H9 (cell line): ENCODE measurements around the gene MMP15. TPM values are rescaled to one million over a fixed set of nuclear protein-coding genes. Genes with fewer than 3 reads are reported as not detected.

Experiments used
- DNase-seq: peaks from one replicate; pipeline ENCODE4 v3.0.0-alpha.2; 2017
- H2AFZ ChIP-seq: one replicate; pipeline ENCODE4 v1.6.1; 2013; ENCODE audit warnings: mild to moderate bottlenecking, low read length, control low read depth, moderate library complexity
- H2AK5ac ChIP-seq: 2 replicates; pipeline ENCODE4 v1.6.1; 2013; ENCODE audit warnings: low read length, control low read depth, mixed read lengths; ENCODE audit not compliant: insufficient read length
- H2BK120ac ChIP-seq: one replicate; pipeline ENCODE4 v1.6.1; 2013; ENCODE audit warnings: low read depth, mild to moderate bottlenecking, low read length, control low read depth, inconsistent platforms; ENCODE audit not compliant: poor library complexity, severe bottlenecking
- H2BK12ac ChIP-seq: 2 replicates; pipeline ENCODE4 v1.6.1; 2013; ENCODE audit warnings: low read length, control low read depth, mixed read lengths, low read depth; ENCODE audit not compliant: insufficient read length
- H2BK15ac ChIP-seq: 2 replicates; pipeline ENCODE4 v1.6.1; 2013; ENCODE audit warnings: low read depth, low read length, control low read depth
- H2BK20ac ChIP-seq: one replicate; pipeline ENCODE4 v1.6.1; 2013; ENCODE audit warnings: low read depth, mild to moderate bottlenecking, low read length, control low read depth, inconsistent platforms; ENCODE audit not compliant: poor library complexity, severe bottlenecking
- H2BK5ac ChIP-seq: 2 replicates; pipeline ENCODE4 v1.6.1; 2013; ENCODE audit warnings: low read length, control low read depth, mixed read lengths; ENCODE audit not compliant: insufficient read length
- H3K14ac ChIP-seq: 2 replicates; pipeline ENCODE4 v1.6.1; 2013; ENCODE audit warnings: low read length, control low read depth; ENCODE audit not compliant: insufficient read depth
- H3K18ac ChIP-seq: 2 replicates; pipeline ENCODE4 v1.6.1; 2013; ENCODE audit warnings: low read depth, mild to moderate bottlenecking, mixed read lengths, low read length, control low read depth; ENCODE audit not compliant: insufficient read length
- H3K23ac ChIP-seq: 2 replicates; pipeline ENCODE4 v1.6.1; 2013; ENCODE audit warnings: low read length, control low read depth, mixed read lengths, low read depth; ENCODE audit not compliant: insufficient read length
- H3K23me2 ChIP-seq: 2 replicates; pipeline ENCODE4 v1.6.1; 2013; ENCODE audit warnings: low read depth, mild to moderate bottlenecking, mixed read lengths, low read length, control low read depth; ENCODE audit not compliant: insufficient read length, poor library complexity, severe bottlenecking
- H3K27ac ChIP-seq: 2 replicates; pipeline ENCODE4 v1.5.1; 2013; ENCODE audit warnings: low read length, control low read depth, mixed read lengths, low read depth; ENCODE audit not compliant: insufficient read length
- H3K27me3 ChIP-seq: 2 replicates; pipeline ENCODE4 v1.6.1; 2013; ENCODE audit warnings: low read length, control low read depth, inconsistent platforms; ENCODE audit not compliant: insufficient read depth
- H3K4ac ChIP-seq: 2 replicates; pipeline ENCODE4 v1.6.1; 2013; ENCODE audit warnings: low read depth, mild to moderate bottlenecking, control low read depth, inconsistent platforms, low read length, moderate library complexity
- H3K4me1 ChIP-seq: 2 replicates; pipeline ENCODE4 v1.6.1; 2013; ENCODE audit warnings: low read length, control low read depth, inconsistent platforms; ENCODE audit not compliant: insufficient read depth
- H3K4me2 ChIP-seq: 2 replicates; pipeline ENCODE4 v1.6.1; 2013; ENCODE audit warnings: low read length, control low read depth, mixed read lengths; ENCODE audit not compliant: insufficient read length, insufficient read depth
- H3K56ac ChIP-seq: 2 replicates; pipeline ENCODE4 v1.6.1; 2013; ENCODE audit warnings: low read depth, mild to moderate bottlenecking, mixed read lengths, low read length, control low read depth; ENCODE audit not compliant: insufficient read length
- H3K79me1 ChIP-seq: 2 replicates; pipeline ENCODE4 v1.6.1; 2013; ENCODE audit warnings: low read depth, mild to moderate bottlenecking, moderate library complexity, low read length, control low read depth, inconsistent platforms; ENCODE audit not compliant: insufficient read depth, poor library complexity, severe bottlenecking
- H3K79me2 ChIP-seq: 2 replicates; pipeline ENCODE4 v1.6.1; 2013; ENCODE audit warnings: low read length, control low read depth, inconsistent platforms; ENCODE audit not compliant: insufficient read depth
- H3K9ac ChIP-seq: 2 replicates; pipeline ENCODE4 v1.6.1; 2013; ENCODE audit warnings: low read length, control low read depth, mixed read lengths; ENCODE audit not compliant: insufficient read length; ENCODE audit errors: extremely low read depth
- H3K9me3 ChIP-seq: one replicate; pipeline ENCODE4 v1.6.1; 2013; ENCODE audit warnings: low read depth, low read length, inconsistent platforms; ENCODE audit not compliant: control insufficient read depth
- H3T11ph ChIP-seq: one replicate; pipeline ENCODE4 v1.6.1; 2013; ENCODE audit warnings: mild to moderate bottlenecking, low read length, control low read depth, inconsistent platforms
- H4K20me1 ChIP-seq: one replicate; pipeline ENCODE4 v1.6.1; 2013; ENCODE audit not compliant: control insufficient read depth, insufficient read length, insufficient read depth
- H4K5ac ChIP-seq: 2 replicates; pipeline ENCODE4 v1.6.1; 2013; ENCODE audit warnings: low read depth, mild to moderate bottlenecking, mixed read lengths, low read length, control low read depth; ENCODE audit not compliant: insufficient read length
- H4K8ac ChIP-seq: replicated peaks from 2 replicates; pipeline ENCODE4 v1.6.1; 2013; ENCODE audit warnings: low read length, control low read depth, mixed read lengths, low read depth; ENCODE audit not compliant: insufficient read length
- H4K91ac ChIP-seq: 2 replicates; pipeline ENCODE4 v1.6.1; 2013; ENCODE audit warnings: low read depth, mild to moderate bottlenecking, moderate library complexity, mixed read lengths, low read length, control low read depth; ENCODE audit not compliant: insufficient read length
- H3K27ac Mint-ChIP-seq, 3 experiments: 2 replicates in 2 of 3; 3 replicates in 1 of 3; pipeline ENCODE4 v1.8.0; 2020 to 2021; ENCODE audit warnings: mixed read lengths in 3 of 3, mild to moderate bottlenecking in 1 of 3, moderate library complexity in 1 of 3
- H3K27me3 Mint-ChIP-seq: 2 replicates; pipeline ENCODE4 v1.8.0; 2021; ENCODE audit warnings: low read depth, mild to moderate bottlenecking, moderate library complexity, mixed read lengths
- H3K36me3 Mint-ChIP-seq, 3 experiments: 2 replicates in 2 of 3; 3 replicates in 1 of 3; pipeline ENCODE4 v1.8.0; 2020 to 2021; ENCODE audit warnings: low read depth in 3 of 3, mixed read lengths in 3 of 3; ENCODE audit not compliant: insufficient read depth in 1 of 3
- H3K4me1 Mint-ChIP-seq, 2 experiments: 2 replicates each; pipeline ENCODE4 v1.8.0; 2020; ENCODE audit warnings: mixed read lengths in 2 of 2
- H3K4me3 Mint-ChIP-seq, 2 experiments: 2 replicates in 1 of 2; 3 replicates in 1 of 2; pipeline ENCODE4 v1.8.0; 2020 to 2021; ENCODE audit warnings: mild to moderate bottlenecking in 2 of 2, mixed read lengths in 2 of 2, moderate library complexity in 1 of 2
- H3K9me3 Mint-ChIP-seq, 2 experiments: 2 replicates in 1 of 2; 3 replicates in 1 of 2; pipeline ENCODE4 v1.8.0; 2020; ENCODE audit warnings: mild to moderate bottlenecking in 2 of 2, mixed read lengths in 2 of 2, moderate library complexity in 1 of 2
- CTCF ChIP-seq: fragments of 200-600 bp; sonication (generic); conservative IDR thresholded peaks from 3 replicates; pipeline ENCODE4 v1.8.0; 2021; ENCODE audit warnings: antibody characterized with exemption, mild to moderate bottlenecking
- WGBS: extraction: QIAGEN DNeasy Blood & Tissue Kit; methylation state at CpG from one replicate; pipeline ENCODE4 v1.1.7; 2013; ENCODE audit warnings: missing lambda C conversion rate, low lambda C conversion rate, mixed read lengths; ENCODE audit not compliant: insufficient read length; ENCODE audit errors: extremely low coverage; 5-methylcytosine and 5-hydroxymethylcytosine counted together
- total RNA-seq: library from RNA; stranded (reverse); gene quantifications from 2 replicates; pipeline ENCODE4 v1.2.1, GENCODE V29; 2021

MMP15 gene
- total RNA-seq, 1 experiment from 2014 or later = 32.9 TPM

GRCh38 chr16:58039829-58040495 is 14.4 kb downstream of the MMP15 start:
- Histone ChIP-seq H2BK15ac (no peak overlapping the region), H2AFZ (no peak overlapping the region), H2BK20ac (no peak overlapping the region), H3T11ph (no peak overlapping the region), H3K18ac (no peak overlapping the region), H3K56ac (no peak overlapping the region), H3K27ac (no peak overlapping the region), H4K20me1 (no peaks in the 10 kb centered on the region), H3K4me2 (no peak overlapping the region), H4K5ac (no peak overlapping the region), H2BK12ac (no peak overlapping the region), H3K79me2 (no peaks in the 10 kb centered on the region), H3K14ac (no peak overlapping the region), H3K23ac (no peak overlapping the region), H2BK120ac (no peak overlapping the region), H2AK5ac (no peak overlapping the region), H3K9ac (no peak overlapping the region), H3K23me2 (no peaks in the 10 kb centered on the region), H4K8ac (no peak overlapping the region), H4K91ac (no peak overlapping the region), H2BK5ac (no peak overlapping the region), H3K27me3 (no peaks in the 10 kb centered on the region), H3K9me3 (no peaks in the 10 kb centered on the region), H3K4me1 (no peaks in the 10 kb centered on the region), H3K4ac (no peak overlapping the region), H3K79me1 (no peaks in the 10 kb centered on the region)
- no peak for TF ChIP-seq CTCF
- no CpG with 5 or more reads among the region's 26 CpGs for WGBS
- Mint-ChIP-seq H3K4me1 (no peaks in the 10 kb centered on the region), H3K27me3 (no peaks in the 10 kb centered on the region), H3K4me3 (no peak overlapping the region), H3K27ac (no peak overlapping the region), H3K36me3 (peaks cover 13 to 74% (median 56%) of the 10 kb centered on the region in 3 experiments), H3K9me3 (no peaks in the 10 kb centered on the region; a peak in 1 of 5 replicates)
- DNase-seq = no peak
